Measurements from ENCODE around the gene ZNF664.

ZNF664 gene

GRCh38 chr12:124019115-124019514 is 46.1 kb downstream of the ZNF664 start:
- no peak overlapping the region for H3K4me3 ChIP-seq (ENCODE audit: low read length)
- no peak for DNase-seq (ENCODE audit: low read depth, low spot score)

GRCh38 chr12:124020514-124020949 is 47.5 kb downstream of the ZNF664 start:
- DNase-seq (ENCODE audit: low read depth, low spot score) = no peak
- H3K4me3 ChIP-seq (ENCODE audit: low read length) = no peak overlapping the region

- no peak for DNase-seq (ENCODE audit: low read depth, low spot score)
- H3K4me3 ChIP-seq (ENCODE audit: low read length) = no peak overlapping the region
Measured at GRCh38 chr12:124021007-124021406, 48.0 kb downstream of the ZNF664 start.

GRCh38 chr12:124022161-124022560 is 49.1 kb downstream of the ZNF664 start:
- H3K4me3 ChIP-seq (ENCODE audit: low read length) = no peak overlapping the region
- no peak for DNase-seq (ENCODE audit: low read depth, low spot score)

- DNase-seq (ENCODE audit: low read depth, low spot score) = peak; percentile 96
- peak overlapping the region; percentile 13; the same call in 1 of the 2 replicates for H3K4me3 ChIP-seq (ENCODE audit: low read length)
Measured at GRCh38 chr12:124024263-124024678, 51.3 kb downstream of the ZNF664 start.

- no peak overlapping the region; the same call in 1 of the 2 replicates for H3K4me3 ChIP-seq (ENCODE audit: low read length)
- no peak for DNase-seq (ENCODE audit: low read depth, low spot score)
Measured at GRCh38 chr12:124024776-124025175, 51.8 kb downstream of the ZNF664 start.

GRCh38 chr12:124025661-124026060 is 52.6 kb downstream of the ZNF664 start:
- no peak overlapping the region for H3K4me3 ChIP-seq (ENCODE audit: low read length)
- no peak for DNase-seq (ENCODE audit: low read depth, low spot score)

GRCh38 chr12:124026755-124027745 is 54.0 kb downstream of the ZNF664 start:
- DNase-seq (ENCODE audit: low read depth, low spot score) = no peak
- H3K4me3 ChIP-seq (ENCODE audit: low read length) = no peak overlapping the region

- H3K4me3 ChIP-seq (ENCODE audit: low read length) = peak overlapping the region; percentile 5; the same call in 1 of the 2 replicates
- no peak for DNase-seq (ENCODE audit: low read depth, low spot score)
Measured at GRCh38 chr12:124027753-124028554, 54.9 kb downstream of the ZNF664 start.

- H3K4me3 ChIP-seq (ENCODE audit: low read length) = peak overlapping the region; percentile 5; the same call in 1 of the 2 replicates
- peak; percentile 68 for DNase-seq (ENCODE audit: low read depth, low spot score)
Measured at GRCh38 chr12:124028555-124028925, 55.5 kb downstream of the ZNF664 start.

- H3K4me3 ChIP-seq (ENCODE audit: low read length) = no peak overlapping the region
- DNase-seq (ENCODE audit: low read depth, low spot score) = no peak
Measured at GRCh38 chr12:124030008-124030407, 57.0 kb downstream of the ZNF664 start.

- DNase-seq (ENCODE audit: low read depth, low spot score) = no peak
- no peak overlapping the region for H3K4me3 ChIP-seq (ENCODE audit: low read length)
Measured at GRCh38 chr12:124030510-124030909, 57.5 kb downstream of the ZNF664 start.

- no peak for DNase-seq (ENCODE audit: low read depth, low spot score)
- no peak overlapping the region for H3K4me3 ChIP-seq (ENCODE audit: low read length)
Measured at GRCh38 chr12:124031058-124031457, 58.0 kb downstream of the ZNF664 start.

GRCh38 chr12:124032265-124032886 is 59.4 kb downstream of the ZNF664 start:
- peak; percentile 50 for DNase-seq (ENCODE audit: low read depth, low spot score)
- H3K4me3 ChIP-seq (ENCODE audit: low read length) = no peak overlapping the region

GRCh38 chr12:124033859-124034258 is 60.8 kb downstream of the ZNF664 start:
- no peak for DNase-seq (ENCODE audit: low read depth, low spot score)
- H3K4me3 ChIP-seq (ENCODE audit: low read length) = no peak overlapping the region

- no peak overlapping the region for H3K4me3 ChIP-seq (ENCODE audit: low read length)
- DNase-seq (ENCODE audit: low read depth, low spot score) = no peak
Measured at GRCh38 chr12:124034297-124034696, 61.3 kb downstream of the ZNF664 start.

- no peak for DNase-seq (ENCODE audit: low read depth, low spot score)
- no peak overlapping the region for H3K4me3 ChIP-seq (ENCODE audit: low read length)
Measured at GRCh38 chr12:124035163-124035562, 62.1 kb downstream of the ZNF664 start.

- no peak overlapping the region for H3K4me3 ChIP-seq (ENCODE audit: low read length)
- no peak for DNase-seq (ENCODE audit: low read depth, low spot score)
Measured at GRCh38 chr12:124036171-124036598, 63.2 kb downstream of the ZNF664 start.

GRCh38 chr12:124036657-124037109 is 63.7 kb downstream of the ZNF664 start:
- no peak overlapping the region for H3K4me3 ChIP-seq (ENCODE audit: low read length)
- no peak for DNase-seq (ENCODE audit: low read depth, low spot score)

All from Jurkat, Clone E6-1 (cell line).